ENCODE results near the gene TMEM151B. TPM values are rescaled to one million over a fixed set of nuclear protein-coding genes. Genes with fewer than 3 reads are reported as not detected.

Gene TMEM151B
- total RNA-seq, 2 donors from 2014 or later: 0.22 to 0.51 TPM

GRCh38 chr6:44301782-44302564, 31.7 kb downstream of the TMEM151B start:
- peaks cover 18% of the 10 kb centered on the region for H3K27me3 Mint-ChIP-seq (ENCODE audit: insufficient read depth)
- H3K9me3 Mint-ChIP-seq: no peaks in the 10 kb centered on the region
- Histone ChIP-seq H3K4me1 (ENCODE audit: control insufficient read depth, insufficient read depth, low read length) (peaks cover 10% of the 10 kb centered on the region), H3K9me3 (ENCODE audit: control insufficient read depth, low read length) (no peaks in the 10 kb centered on the region), H3K27me3 (ENCODE audit: control insufficient read depth, insufficient read depth, low read length, poor library complexity, severe bottlenecking) (peaks cover 12% of the 10 kb centered on the region), H3K36me3 (ENCODE audit: control insufficient read depth, insufficient read depth, low read length) (peaks cover 64% of the 10 kb centered on the region), H3K4me3 (ENCODE audit: low read length) (no peak overlapping the region), H3K27ac (ENCODE audit: low read depth, low read length) (no peak overlapping the region), H3K9ac (ENCODE audit: extremely low read depth, low read length, poor library complexity, severe bottlenecking) (no peak overlapping the region)
- WGBS, 2 experiments (ENCODE audit: insufficient coverage in 1 of 2, insufficient read length in 1 of 2): 97 to 100% methylated on average over 8 to 14 of the region's 14 CpGs
- DNase-seq: peak; percentile 25
- no peak for TF ChIP-seq CTCF (conservative IDR thresholded peaks at IDR 0.05)
- H3K27ac Mint-ChIP-seq: no peak overlapping the region
- peaks cover 62% of the 10 kb centered on the region for H3K36me3 Mint-ChIP-seq (ENCODE audit: low read depth)
- H3K4me3 Mint-ChIP-seq: no peak overlapping the region
- H3K4me1 Mint-ChIP-seq: peaks cover 15% of the 10 kb centered on the region

GRCh38 chr6:44302856-44303255, 32.6 kb downstream of the TMEM151B start:
- Histone ChIP-seq H3K36me3 (ENCODE audit: control insufficient read depth, insufficient read depth, low read length) (peaks cover 69% of the 10 kb centered on the region), H3K4me3 (ENCODE audit: low read length) (no peak overlapping the region), H3K9ac (ENCODE audit: extremely low read depth, low read length, poor library complexity, severe bottlenecking) (no peak overlapping the region), H3K27ac (ENCODE audit: low read depth, low read length) (no peak overlapping the region), H3K9me3 (ENCODE audit: control insufficient read depth, low read length) (no peaks in the 10 kb centered on the region), H3K27me3 (ENCODE audit: control insufficient read depth, insufficient read depth, low read length, poor library complexity, severe bottlenecking) (peaks cover 5% of the 10 kb centered on the region), H3K4me1 (ENCODE audit: control insufficient read depth, insufficient read depth, low read length) (peaks cover 10% of the 10 kb centered on the region)
- H3K4me1 Mint-ChIP-seq: peaks cover 12% of the 10 kb centered on the region
- no peaks in the 10 kb centered on the region for H3K9me3 Mint-ChIP-seq
- 81 to 84% methylated on average over 7 to 12 of the region's 12 CpGs for WGBS, 2 experiments (ENCODE audit: insufficient coverage in 1 of 2, insufficient read length in 1 of 2)
- H3K27me3 Mint-ChIP-seq (ENCODE audit: insufficient read depth): peaks cover 13% of the 10 kb centered on the region
- TF ChIP-seq CTCF (conservative IDR thresholded peaks at IDR 0.05): no peak
- no peak overlapping the region for H3K4me3 Mint-ChIP-seq
- no peak for DNase-seq
- no peak overlapping the region for H3K27ac Mint-ChIP-seq
- H3K36me3 Mint-ChIP-seq (ENCODE audit: low read depth): peaks cover 69% of the 10 kb centered on the region

- no peak for TF ChIP-seq CTCF (conservative IDR thresholded peaks at IDR 0.05)
- H3K9me3 ChIP-seq (ENCODE audit: control insufficient read depth, low read length): no peaks in the 10 kb centered on the region
- peaks cover 11% of the 10 kb centered on the region for H3K4me1 Mint-ChIP-seq
- H3K27ac ChIP-seq (ENCODE audit: low read depth, low read length): no peak overlapping the region
- H3K9ac ChIP-seq (ENCODE audit: extremely low read depth, low read length, poor library complexity, severe bottlenecking): no peak overlapping the region
- H3K27me3 ChIP-seq (ENCODE audit: control insufficient read depth, insufficient read depth, low read length, poor library complexity, severe bottlenecking): no peaks in the 10 kb centered on the region
- H3K9me3 Mint-ChIP-seq: no peaks in the 10 kb centered on the region
- H3K27ac Mint-ChIP-seq: no peak overlapping the region
- H3K27me3 Mint-ChIP-seq (ENCODE audit: insufficient read depth): peaks cover 5% of the 10 kb centered on the region
- peaks cover 74% of the 10 kb centered on the region for H3K36me3 Mint-ChIP-seq (ENCODE audit: low read depth)
- H3K4me1 ChIP-seq (ENCODE audit: control insufficient read depth, insufficient read depth, low read length): peaks cover 10% of the 10 kb centered on the region
- H3K4me3 ChIP-seq (ENCODE audit: low read length): no peak overlapping the region
- H3K36me3 ChIP-seq (ENCODE audit: control insufficient read depth, insufficient read depth, low read length): peaks cover 69% of the 10 kb centered on the region
- no peak overlapping the region for H3K4me3 Mint-ChIP-seq
- 93% methylated on average over 5 to 6 of the region's 6 CpGs for WGBS, 2 experiments (ENCODE audit: insufficient coverage in 1 of 2, insufficient read length in 1 of 2)
- peak; percentile 21 for DNase-seq
These were observed 33.6 kb downstream of the TMEM151B start for GRCh38 chr6:44303842-44304241.
